ENCODE measurements around the gene PAPPA. TPM values are rescaled to one million over a fixed set of nuclear protein-coding genes. Genes with fewer than 3 reads are reported as not detected.

The PAPPA gene
- total RNA-seq, 4 donors from 2014 or later, result 1.0 to 5.0 (median 2.8) TPM

GRCh38 chr9:116233160-116233530 is 79.6 kb downstream of the PAPPA start:
- intact Hi-C loops (cut with DNase I), result no loop called here
- Histone ChIP-seq H3K4me3 (replicated peaks in 1 of 3) (no peak overlapping the region), H3K4me1 (peaks cover 0 to 3% of the 10 kb centered on the region in 2 donors), H3K27ac (no peak overlapping the region), H3K27me3 (no peaks in the 10 kb centered on the region), H3K9me3 (no peaks in the 10 kb centered on the region), H3K36me3 (no peaks in the 10 kb centered on the region)
- WGBS, 2 donors, result 94 to 97% methylated on average over 3 of the region's 3 CpGs
- TF ChIP-seq POLR2A (IDR thresholded peaks at IDR 0.05) (no peak), CTCF (IDR thresholded peaks at IDR 0.05) (no peak)
- DNase-seq, result no peak

GRCh38 chr9:116234081-116234480 is 80.5 kb downstream of the PAPPA start:
- 67 to 73% methylated on average over 4 of the region's 4 CpGs for WGBS, 2 donors
- no peak overlapping the region for H3K27ac ChIP-seq

GRCh38 chr9:116236979-116237378 is 83.4 kb downstream of the PAPPA start:
- Histone ChIP-seq H3K4me3 (replicated peaks in 1 of 3) (no peak overlapping the region), H3K9me3 (no peaks in the 10 kb centered on the region), H3K36me3 (no peaks in the 10 kb centered on the region), H3K27me3 (no peaks in the 10 kb centered on the region), H3K4me1 (peaks cover 0 to 3% of the 10 kb centered on the region in 2 donors), H3K27ac (no peak overlapping the region)
- TF ChIP-seq CTCF (IDR thresholded peaks at IDR 0.05) (no peak), POLR2A (IDR thresholded peaks at IDR 0.05) (no peak)
- intact Hi-C loops (cut with DNase I), result no loop called here
- no peak for DNase-seq

More at GRCh38 chr9:116234081-116234480, 80.5 kb downstream of the PAPPA start:
- no peak for TF ChIP-seq POLR2A (IDR thresholded peaks at IDR 0.05)
- no peak for TF ChIP-seq CTCF (IDR thresholded peaks at IDR 0.05)
- Histone ChIP-seq H3K9me3 (no peaks in the 10 kb centered on the region), H3K4me3 (replicated peaks in 1 of 3) (no peak overlapping the region), H3K36me3 (no peaks in the 10 kb centered on the region), H3K27me3 (no peaks in the 10 kb centered on the region), H3K4me1 (peaks cover 0 to 3% of the 10 kb centered on the region in 2 donors)
- DNase-seq, result no peak
- intact Hi-C loops (cut with DNase I), result no loop called here

- Histone ChIP-seq H3K27ac (no peak overlapping the region), H3K4me1 (no peaks in the 10 kb centered on the region), H3K4me3 (replicated peaks in 1 of 3) (no peak overlapping the region), H3K9me3 (no peaks in the 10 kb centered on the region), H3K27me3 (no peaks in the 10 kb centered on the region), H3K36me3 (no peaks in the 10 kb centered on the region)
- intact Hi-C loops (cut with DNase I), result no loop called here
- TF ChIP-seq POLR2A (IDR thresholded peaks at IDR 0.05), result no peak
- no peak for TF ChIP-seq CTCF (IDR thresholded peaks at IDR 0.05)
- WGBS, 2 donors, result 92 to 94% methylated on average over 4 of the region's 4 CpGs
- DNase-seq, result no peak
Observed at GRCh38 chr9:116237456-116237855, 83.9 kb downstream of the PAPPA start.

- no peak overlapping the region for H3K27ac ChIP-seq
- no peak for DNase-seq
- intact Hi-C loops (cut with DNase I), result no loop called here
- H3K9me3 ChIP-seq, result no peaks in the 10 kb centered on the region
- no peaks in the 10 kb centered on the region for H3K36me3 ChIP-seq
- TF ChIP-seq POLR2A (IDR thresholded peaks at IDR 0.05), result no peak
- no peak for TF ChIP-seq CTCF (IDR thresholded peaks at IDR 0.05)
- no peaks in the 10 kb centered on the region for H3K27me3 ChIP-seq
- 70 to 85% methylated on average over 2 of the region's 2 CpGs for WGBS, 2 donors
- H3K4me3 ChIP-seq (replicated peaks in 1 of 3), result no peak overlapping the region
- H3K4me1 ChIP-seq, result no peaks in the 10 kb centered on the region
Observed at GRCh38 chr9:116238225-116238624, 84.6 kb downstream of the PAPPA start.
